GM21367 (cell line): ENCODE data around the gene PCDHGA1.

Source experiments
- ATAC-seq: cut with Tn5 transposase; IDR thresholded peaks from one replicate; pipeline ENCODE4 v1.9.1; 2021; ENCODE audit not compliant: unreplicated experiment

PCDHGA1 gene

DNA sequence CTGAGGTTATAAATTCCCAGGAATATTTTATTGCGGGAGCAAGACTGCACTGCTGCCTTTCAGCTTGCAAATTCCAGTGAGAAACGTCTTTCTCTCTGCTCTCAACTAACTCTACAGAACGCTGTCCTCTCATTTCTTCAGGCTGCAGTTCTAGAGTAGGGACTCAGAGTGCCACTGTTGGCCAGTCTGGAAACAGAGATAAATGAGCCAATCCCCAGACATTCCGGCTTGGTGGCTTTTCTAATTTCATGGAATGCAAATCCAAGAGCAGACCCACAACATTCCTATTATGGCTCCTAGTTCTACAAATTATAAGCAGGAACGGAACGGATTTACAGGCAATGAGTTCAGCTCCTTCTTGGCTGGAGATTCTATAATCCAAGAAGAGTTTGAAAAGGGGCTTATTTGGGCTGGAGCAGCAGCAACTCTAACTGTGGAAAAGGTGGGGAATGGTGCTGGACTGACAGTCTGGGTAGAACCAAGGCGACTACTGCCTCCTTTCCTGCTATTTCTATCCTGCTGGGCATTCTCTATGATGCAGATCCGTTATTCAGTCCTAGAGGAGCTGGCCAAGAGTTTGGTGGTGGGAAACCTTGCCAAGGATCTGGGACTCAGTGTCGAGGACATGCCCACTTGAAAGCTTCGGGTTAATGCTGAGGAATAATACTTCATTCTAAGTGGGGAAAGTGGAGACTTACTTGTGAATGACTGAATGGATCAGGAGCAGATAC, 109.3 kb downstream of the PCDHGA1 start:
- no peak for ATAC-seq

DNA sequence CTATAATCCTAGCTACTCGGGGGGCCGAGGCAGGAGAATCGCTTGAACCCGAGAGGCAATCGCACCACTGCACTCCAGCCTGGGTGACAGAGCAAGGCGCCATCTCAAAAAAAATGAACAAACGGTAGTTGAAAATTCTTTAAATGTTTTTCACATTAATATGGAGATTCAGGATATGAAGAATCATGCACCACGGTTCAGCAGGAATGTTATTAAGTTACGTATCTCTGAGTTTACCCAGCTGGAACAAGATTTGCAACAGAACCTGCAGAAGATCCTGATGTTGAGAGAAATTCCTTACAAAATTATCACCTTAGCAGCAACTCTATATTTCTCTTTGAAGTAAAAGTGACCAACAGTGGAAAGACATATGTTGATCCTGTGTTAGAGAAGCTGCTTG, 110.0 kb downstream of the PCDHGA1 start:
- no peak for ATAC-seq

DNA sequence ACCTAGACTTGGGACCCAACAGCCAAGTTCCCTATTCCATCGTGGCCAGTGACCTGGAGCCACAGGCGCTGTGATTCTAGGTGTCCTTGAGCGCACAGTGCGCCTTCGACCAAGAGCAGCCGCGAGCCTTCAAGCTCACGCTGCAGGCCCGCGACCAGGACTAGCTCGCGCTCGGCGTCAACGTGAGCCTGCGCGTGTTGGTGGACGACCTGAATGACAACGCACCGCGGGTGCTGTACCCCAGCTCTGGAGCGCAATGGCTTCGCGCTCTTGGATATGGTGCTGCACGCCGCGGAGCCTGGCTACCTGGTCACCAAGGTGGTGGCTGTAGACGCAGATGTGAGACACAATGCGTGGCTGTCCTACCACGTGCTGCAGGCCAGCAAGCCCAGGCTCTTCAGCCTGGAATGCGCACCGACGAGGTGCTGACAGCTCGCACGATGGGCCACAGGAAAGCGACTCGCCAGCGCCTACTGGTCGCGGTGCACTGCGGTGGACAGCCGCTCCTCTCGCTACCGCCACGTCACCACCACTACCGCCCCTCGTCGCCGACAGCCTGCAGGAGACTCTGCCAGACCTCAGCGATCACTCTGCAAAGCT, 111.4 kb downstream of the PCDHGA1 start:
- ATAC-seq: no peak

DNA sequence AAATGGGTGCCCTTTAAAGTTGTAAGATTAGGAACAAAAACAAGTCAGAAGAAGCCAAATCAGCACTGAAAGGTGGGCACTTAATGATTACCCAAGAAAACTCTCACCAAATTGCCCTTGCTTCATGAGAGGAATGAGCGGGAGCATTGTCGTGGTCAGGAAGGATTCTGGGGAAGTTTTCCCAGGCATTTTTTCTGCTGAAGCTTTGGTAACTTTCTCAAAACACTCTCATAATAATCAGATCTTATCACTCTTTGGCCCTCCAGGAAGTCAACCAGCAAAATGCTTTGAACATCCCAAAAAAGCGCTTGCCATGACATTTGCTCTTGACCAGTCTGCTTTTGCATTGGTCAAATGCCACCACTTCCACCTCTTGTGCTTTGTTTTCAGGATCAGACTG, 135.0 kb downstream of the PCDHGA1 start:
- no peak for ATAC-seq

DNA sequence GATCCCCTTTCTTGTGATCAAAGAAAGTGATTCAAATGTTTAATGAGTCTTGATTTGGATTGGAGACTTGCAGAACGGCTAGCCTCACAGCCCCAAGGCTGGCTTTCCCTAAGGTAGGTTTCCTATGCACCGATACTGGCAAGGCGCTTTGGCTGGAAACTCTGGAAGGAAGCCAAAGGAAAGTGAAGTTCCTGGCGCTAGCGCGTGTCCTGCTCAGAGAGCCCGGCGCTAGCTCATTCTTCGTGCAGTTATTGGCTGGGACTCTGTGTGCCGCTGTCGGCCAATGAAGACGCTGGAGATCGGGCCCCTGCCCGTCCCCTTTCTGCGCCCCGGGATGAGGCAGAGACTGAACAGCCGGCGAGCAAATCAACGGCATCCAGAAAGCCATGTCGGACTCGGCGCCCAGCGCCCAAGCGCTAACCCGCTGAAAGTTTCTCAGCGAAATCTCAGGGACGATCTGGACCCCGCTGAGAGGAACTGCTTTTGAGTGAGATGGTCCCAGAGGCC, 145.4 kb downstream of the PCDHGA1 start, which contains the start of gene PCDHGC3:
TSS of gene PCDHGC3 (plus strand) at position 342 of the 507 bp plus-strand sequence. CDS start at position 493, 151 bp downstream.
- ATAC-seq: peak; percentile 99

DNA sequence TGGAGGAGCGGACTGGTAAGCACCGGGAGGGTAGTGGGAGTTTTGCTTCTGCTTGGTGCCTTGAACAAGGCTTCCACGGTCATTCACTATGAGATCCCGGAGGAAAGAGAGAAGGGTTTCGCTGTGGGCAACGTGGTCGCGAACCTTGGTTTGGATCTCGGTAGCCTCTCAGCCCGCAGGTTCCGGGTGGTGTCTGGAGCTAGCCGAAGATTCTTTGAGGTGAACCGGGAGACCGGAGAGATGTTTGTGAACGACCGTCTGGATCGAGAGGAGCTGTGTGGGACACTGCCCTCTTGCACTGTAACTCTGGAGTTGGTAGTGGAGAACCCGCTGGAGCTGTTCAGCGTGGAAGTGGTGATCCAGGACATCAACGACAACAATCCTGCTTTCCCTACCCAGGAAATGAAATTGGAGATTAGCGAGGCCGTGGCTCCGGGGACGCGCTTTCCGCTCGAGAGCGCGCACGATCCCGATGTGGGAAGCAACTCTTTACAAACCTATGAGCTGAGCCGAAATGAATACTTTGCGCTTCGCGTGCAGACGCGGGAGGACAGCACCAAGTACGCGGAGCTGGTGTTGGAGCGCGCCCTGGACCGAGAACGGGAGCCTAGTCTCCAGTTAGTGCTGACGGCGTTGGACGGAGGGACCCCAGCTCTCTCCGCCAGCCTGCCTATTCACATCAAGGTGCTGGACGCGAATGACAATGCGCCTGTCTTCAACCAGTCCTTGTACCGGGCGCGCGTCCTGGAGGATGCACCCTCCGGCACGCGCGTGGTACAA, 146.0 kb downstream of the PCDHGA1 start:
- peak; percentile 21 for ATAC-seq

DNA sequence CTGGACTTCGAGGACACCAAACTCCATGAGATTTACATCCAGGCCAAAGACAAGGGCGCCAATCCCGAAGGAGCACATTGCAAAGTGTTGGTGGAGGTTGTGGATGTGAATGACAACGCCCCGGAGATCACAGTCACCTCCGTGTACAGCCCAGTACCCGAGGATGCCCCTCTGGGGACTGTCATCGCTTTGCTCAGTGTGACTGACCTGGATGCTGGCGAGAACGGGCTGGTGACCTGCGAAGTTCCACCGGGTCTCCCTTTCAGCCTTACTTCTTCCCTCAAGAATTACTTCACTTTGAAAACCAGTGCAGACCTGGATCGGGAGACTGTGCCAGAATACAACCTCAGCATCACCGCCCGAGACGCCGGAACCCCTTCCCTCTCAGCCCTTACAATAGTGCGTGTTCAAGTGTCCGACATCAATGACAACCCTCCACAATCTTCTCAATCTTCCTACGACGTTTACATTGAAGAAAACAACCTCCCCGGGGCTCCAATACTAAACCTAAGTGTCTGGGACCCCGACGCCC, 146.8 kb downstream of the PCDHGA1 start:
- ATAC-seq: no peak

DNA sequence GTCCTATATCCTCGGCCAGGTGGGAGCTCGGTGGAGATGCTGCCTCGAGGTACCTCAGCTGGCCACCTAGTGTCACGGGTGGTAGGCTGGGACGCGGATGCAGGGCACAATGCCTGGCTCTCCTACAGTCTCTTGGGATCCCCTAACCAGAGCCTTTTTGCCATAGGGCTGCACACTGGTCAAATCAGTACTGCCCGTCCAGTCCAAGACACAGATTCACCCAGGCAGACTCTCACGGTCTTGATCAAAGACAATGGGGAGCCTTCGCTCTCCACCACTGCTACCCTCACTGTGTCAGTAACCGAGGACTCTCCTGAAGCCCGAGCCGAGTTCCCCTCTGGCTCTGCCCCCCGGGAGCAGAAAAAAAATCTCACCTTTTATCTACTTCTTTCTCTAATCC, 147.5 kb downstream of the PCDHGA1 start:
- ATAC-seq: no peak

DNA sequence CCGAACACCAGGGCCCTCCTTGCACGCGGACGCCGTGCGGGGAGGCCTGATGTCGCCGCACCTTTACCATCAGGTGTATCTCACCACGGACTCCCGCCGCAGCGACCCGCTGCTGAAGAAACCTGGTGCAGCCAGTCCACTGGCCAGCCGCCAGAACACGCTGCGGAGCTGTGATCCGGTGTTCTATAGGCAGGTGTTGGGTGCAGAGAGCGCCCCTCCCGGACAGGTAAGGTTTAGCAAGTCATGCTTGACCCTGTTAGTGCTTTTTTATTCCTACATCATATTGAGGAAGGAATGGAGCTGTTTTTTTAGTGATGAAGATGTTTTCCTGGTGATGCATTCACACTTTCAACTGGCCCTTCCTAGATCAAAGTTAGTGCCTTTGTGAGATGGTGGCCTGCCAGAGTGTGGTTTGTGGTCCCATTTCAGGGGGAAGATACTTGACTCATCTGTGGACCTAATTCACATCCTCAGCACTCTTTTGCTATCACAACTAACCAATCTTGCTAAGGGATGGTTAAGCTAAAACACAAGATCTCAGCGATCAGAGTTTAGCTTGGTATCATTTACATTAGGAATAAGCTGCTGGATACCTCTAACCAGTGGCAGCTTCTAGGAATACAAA, 148.1 kb downstream of the PCDHGA1 start:
- ATAC-seq: no peak

DNA sequence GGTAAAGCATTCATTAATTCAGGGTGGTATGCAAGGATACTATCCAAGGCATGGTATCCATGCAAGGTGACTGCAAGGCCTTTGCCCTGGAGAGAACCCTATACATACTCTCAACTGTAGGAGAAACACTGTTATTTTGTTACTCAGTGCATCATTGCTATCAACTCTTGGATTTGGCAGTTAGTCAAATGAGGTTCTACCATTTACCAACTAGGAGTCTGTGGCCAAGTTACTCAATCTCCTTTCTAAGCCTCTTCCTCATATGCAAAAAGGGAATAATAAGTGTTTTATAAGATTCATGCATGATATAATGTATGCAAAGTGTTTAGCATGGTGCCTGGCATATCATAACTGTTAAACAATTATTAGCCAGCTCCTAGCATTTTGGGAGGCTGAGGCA, 149.5 kb downstream of the PCDHGA1 start:
- no peak for ATAC-seq

DNA sequence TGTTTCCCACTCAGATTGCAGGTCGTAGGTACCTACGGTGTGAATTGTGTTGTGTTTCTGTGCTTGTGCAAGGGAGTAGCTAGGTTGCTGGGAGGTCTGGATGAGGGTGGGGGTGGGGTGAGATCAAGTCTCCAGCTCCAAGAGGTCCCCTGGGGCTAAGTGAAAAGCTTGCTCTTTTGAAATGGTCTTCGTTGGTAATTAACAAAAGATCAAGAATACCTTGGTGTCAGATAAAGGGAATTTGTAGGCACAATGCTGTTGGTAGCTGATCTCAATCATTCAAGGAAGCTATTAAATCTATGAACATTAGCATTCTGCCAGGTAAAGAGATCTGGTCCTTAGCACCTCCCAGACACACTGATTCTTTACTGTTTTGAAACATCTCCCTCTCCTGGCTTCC, 153.6 kb downstream of the PCDHGA1 start:
- ATAC-seq: no peak

DNA sequence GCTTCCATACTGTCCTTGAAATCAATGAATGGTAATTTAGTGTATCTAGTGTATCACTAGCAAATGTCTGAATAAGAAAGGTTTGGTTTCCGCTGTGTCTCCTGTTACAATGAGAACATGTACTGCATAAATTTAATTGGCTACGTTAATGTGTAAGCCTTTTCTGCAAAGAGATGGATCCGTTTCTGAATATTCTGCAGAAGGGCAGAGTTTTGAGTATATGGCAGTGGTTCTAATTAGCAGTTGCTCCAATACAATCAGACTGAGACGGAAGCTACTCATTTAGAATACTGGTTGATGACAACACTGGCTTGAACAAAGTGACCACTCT, 154.0 kb downstream of the PCDHGA1 start:
- no peak for ATAC-seq

DNA sequence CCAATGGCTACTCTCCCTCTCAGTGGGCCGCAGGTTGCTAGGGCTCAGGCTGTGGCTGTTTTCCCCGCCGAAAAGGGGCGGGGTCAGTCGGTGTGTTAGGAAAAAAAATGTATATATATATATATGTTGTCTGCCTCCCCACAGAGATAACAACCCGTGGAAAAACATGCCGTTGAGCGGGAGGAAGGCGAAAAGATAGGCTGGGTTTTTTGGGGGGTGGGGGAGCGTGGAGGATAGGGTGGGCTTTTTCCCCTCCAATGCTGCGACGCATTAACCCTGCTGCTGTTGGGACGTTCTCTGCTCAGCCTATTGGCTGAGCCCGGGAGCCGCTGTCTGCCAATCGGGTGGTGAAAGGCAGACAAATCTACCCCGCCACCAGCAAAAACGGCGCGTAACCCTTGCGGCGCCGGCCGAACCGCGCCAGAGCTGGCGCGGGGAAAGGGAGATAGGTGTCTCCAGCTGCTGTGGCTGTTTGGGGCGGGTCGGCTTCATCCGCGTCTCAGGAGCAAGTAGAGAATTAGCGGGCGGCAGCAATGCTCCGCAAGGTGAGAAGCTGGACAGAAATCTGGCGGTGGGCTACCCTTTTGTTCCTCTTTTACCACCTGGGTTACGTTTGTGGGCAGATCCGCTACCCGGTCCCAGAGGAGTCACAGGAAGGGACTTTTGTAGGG, 154.5 kb downstream of the PCDHGA1 start, which contains the start of gene PCDHGC4:
TSS of gene PCDHGC4 (plus strand) at position 390 of the 671 bp plus-strand sequence. CDS start at position 534, 144 bp downstream.
- ATAC-seq: no peak

DNA sequence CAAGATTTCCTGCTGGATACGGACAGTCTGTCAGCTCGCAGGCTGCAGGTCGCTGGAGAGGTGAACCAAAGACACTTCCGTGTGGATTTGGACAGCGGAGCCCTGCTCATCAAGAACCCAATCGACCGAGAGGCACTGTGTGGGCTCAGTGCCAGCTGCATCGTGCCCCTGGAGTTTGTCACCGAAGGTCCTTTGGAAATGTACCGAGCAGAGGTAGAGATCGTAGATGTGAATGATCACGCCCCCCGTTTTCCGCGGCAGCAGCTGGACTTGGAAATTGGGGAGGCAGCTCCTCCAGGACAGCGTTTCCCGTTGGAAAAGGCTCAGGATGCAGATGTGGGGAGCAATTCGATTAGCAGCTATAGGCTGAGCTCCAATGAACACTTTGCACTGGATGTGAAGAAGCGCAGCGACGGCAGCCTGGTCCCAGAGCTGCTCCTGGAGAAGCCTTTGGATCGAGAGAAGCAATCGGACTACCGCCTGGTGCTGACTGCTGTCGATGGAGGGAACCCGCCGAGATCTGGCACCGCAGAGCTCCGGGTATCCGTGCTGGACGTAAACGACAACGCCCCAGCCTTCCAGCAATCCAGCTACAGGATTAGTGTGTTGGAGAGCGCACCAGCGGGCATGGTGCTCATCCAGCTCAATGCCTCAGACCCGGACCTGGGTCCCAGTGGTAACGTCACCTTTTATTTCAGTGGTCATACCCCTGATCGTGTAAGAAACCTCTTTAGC, 155.2 kb downstream of the PCDHGA1 start:
- no peak for ATAC-seq

DNA sequence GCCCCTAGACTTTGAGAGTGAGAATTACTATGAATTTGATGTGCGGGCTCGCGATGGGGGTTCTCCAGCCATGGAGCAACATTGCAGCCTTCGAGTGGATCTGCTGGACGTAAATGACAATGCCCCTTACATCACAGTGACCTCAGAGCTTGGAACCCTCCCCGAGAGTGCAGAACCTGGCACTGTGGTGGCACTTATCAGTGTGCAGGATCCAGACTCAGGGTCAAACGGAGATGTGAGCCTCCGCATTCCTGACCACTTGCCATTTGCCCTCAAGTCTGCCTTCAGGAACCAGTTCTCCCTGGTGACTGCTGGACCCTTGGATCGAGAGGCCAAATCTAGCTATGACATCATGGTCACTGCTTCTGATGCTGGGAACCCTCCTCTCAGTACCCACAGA, 155.8 kb downstream of the PCDHGA1 start:
- ATAC-seq: no peak

DNA sequence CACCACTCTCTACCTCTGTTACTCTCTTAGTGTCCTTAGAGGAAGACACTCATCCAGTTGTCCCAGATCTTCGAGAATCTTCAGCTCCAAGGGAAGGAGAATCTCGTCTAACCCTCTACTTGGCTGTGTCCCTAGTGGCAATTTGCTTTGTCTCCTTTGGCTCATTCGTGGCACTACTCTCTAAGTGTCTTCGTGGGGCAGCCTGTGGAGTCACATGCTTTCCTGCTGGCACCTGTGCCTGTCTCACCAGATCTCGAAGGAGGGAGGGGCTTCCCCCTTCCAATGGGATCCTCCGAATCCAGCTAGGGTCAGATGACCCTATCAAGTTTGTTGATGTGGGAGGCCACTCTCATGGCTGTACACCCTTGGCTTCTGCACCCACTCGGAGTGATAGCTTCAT, 156.8 kb downstream of the PCDHGA1 start:
- ATAC-seq: no peak

DNA sequence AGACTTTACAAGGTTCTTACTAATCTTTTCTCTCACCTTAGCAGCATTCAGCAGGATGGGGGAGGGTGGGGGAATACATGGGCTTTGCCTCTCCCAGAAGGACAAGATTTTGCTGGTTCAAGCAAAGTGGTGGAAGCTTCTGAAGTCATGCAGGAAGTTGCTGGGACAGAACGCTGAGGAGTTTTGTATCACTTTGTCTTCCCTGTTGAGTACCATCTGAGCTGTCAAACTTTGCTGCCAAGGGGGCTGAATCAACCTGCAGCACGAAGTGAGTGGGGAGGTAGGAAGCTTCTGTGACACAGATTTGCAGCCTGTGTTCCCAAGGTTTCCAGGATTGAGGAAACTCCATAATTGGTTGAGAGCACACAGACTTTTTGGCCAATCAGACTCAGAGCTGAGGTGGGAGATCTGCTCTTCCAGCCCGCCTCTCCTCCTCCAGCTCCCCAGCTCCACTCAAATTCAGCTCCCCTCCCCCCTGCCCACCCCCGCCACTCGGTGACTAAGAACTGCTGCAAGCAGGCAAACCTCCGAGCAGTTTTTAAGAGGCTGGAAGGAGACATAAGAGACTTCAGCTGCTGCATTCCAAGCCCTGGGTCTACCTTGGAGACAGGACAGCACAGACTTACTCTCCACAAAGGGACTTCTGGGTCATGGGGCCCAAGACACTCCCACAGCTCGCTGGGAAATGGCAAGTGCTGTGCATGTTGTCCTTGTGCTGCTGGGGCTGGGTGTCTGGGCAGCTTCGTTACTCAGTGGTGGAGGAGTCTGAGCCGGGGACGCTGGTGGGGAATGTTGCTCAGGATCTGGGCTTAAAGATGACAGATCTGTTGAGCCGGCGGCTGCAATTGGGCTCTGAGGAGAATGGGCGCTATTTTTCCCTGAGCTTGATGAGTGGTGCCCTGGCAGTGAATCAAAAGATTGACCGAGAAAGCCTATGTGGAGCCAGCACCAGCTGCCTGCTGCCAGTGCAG, 158.6 kb downstream of the PCDHGA1 start, which contains the start of gene PCDHGC5:
TSS of gene PCDHGC5 (plus strand) at position 491 of the 971 bp plus-strand sequence. CDS start at position 651, 160 bp downstream.
- no peak for ATAC-seq

DNA sequence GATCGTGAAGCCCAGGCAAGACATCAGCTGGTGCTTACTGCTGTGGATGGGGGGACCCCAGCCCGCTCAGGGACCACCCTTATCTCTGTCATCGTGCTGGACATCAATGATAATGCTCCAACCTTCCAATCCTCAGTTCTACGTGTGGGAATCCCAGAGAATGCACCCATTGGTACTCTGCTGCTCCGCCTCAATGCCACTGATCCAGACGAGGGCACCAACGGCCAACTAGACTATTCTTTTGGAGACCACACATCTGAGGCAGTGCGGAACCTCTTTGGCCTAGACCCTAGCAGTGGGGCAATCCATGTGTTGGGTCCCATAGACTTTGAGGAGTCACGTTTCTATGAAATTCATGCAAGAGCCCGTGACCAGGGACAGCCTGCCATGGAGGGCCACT, 159.5 kb downstream of the PCDHGA1 start:
- no peak for ATAC-seq
